GM10847 (cell line): Measurements from ENCODE around the gene ZMYND11.

Experiments
- POLR2A ChIP-seq: IDR thresholded peaks from 2 replicates; pipeline ENCODE4 v1.6.1; 2011; ENCODE audit not compliant: insufficient read length; ENCODE audit errors: extremely low read depth

ZMYND11 gene

GRCh38 chr10:124874-125273 lies 10.4 kb upstream of the ZMYND11 start:
- no peak for TF ChIP-seq POLR2A

- no peak for TF ChIP-seq POLR2A
Observed at GRCh38 chr10:127612-128432, 7.4 kb upstream of the ZMYND11 start.

DNA sequence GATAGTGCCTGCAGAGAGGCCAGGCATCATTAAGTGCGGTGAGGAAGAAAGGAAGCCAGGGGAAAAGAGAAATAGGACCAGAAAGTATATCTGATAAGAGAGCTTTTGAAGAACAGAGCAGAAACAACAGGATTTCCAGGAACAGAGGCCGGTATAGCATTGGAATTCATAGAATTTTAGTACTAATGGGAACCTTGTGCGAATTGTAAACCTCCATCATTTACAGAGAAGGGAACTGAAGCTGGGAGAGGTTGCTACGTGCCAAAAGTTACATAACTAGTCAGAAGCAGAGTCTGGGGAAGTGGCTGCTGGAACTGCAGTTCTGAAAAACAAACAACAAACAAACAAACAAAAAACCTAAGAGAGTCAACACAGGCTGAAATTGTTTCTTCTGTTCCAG lies 5.4 kb upstream of the ZMYND11 start:
- no peak for TF ChIP-seq POLR2A

DNA sequence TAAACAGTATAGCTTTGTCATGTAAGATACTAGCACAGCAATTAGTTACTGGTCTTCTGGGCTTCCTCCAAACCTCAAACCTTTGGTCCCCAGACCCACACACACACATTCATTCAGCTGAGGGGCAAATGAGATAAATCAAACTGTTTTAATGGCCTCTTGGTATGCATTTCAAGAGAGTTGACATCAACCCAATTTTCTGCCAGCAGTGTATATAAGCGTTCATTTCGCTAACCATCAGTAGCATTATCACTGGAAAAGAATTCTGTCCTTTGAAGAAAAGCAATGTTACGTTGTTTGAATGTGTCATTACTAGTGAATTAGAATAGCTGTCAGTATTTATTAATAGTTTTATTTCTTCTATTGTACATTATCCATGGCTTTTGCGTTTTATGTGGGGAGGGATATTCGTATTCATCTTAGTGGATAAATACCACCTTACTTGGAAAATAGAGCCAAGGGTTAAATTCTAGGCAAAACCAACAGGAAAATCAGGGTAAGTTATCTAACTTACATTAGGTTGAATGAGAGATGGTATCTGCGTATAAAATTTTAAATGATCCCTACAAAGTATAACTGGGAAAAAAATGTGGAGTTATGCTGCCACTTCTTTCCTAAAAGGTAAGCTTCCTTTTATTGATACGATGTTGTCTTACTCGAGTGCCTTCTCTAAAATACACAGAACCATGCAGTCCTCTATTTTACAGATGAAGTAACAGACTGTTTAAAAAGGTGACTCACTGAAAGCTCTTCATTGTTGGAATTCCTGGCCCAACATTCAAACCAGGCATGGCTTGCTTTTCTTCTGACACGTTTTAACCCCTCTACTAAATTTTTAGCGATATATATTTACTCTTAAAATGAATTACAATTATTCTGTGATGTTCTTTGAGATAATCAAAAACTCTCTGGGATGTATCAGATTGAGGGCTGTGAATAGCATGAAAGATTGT lies 2.0 kb upstream of the ZMYND11 start:
- no peak for TF ChIP-seq POLR2A

GRCh38 chr10:134247-135131 lies 766 bp upstream of the ZMYND11 start:
- peak; percentile 39 for TF ChIP-seq POLR2A

GRCh38 chr10:135601-136464 lies 578 bp downstream of the ZMYND11 start:
- peak; percentile 59 for TF ChIP-seq POLR2A

DNA sequence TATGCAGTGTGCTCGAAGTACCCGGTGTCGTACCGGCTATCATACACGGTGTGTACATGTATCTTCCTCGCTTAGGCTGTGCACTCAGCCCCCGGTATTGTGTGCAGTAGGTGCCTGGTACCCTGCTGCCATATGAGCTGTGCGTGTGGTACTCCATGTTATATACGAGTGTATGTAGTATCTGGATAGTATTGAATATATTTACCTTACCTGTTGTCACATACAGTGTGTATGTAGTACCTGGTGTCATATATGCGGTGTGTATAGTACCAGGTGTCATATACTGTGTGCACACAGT lies 1.2 kb downstream of the ZMYND11 start:
- no peak for TF ChIP-seq POLR2A

- no peak for TF ChIP-seq POLR2A
Observed at GRCh38 chr10:137031-137430, 1.8 kb downstream of the ZMYND11 start.

- TF ChIP-seq POLR2A, result no peak
Observed at GRCh38 chr10:137606-138005, 2.4 kb downstream of the ZMYND11 start.

- TF ChIP-seq POLR2A, result no peak
Observed at GRCh38 chr10:142371-142770, 7.1 kb downstream of the ZMYND11 start.

GRCh38 chr10:152915-153314 lies 17.7 kb downstream of the ZMYND11 start:
- TF ChIP-seq POLR2A, result no peak

- no peak for TF ChIP-seq POLR2A
Observed at GRCh38 chr10:154348-154747, 19.1 kb downstream of the ZMYND11 start.

DNA sequence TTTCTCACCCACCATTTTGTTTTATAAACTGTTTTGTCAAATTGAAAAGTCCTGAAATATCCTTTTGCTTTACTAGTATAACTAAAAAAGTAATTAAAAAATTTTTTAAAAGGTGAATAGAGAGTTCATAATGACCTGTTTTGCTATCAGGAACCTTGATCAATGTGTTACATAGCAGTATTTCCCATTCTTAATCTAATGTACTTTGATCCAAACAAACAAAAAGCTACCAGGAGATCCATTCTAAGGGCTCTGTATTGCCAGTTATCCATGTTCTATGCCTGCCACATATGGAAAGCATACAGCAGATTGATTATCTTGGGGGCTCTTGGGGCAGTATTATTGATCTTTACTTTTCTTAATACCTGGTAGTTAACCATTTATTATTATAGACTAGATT lies 32.1 kb downstream of the ZMYND11 start:
- TF ChIP-seq POLR2A, result no peak

DNA sequence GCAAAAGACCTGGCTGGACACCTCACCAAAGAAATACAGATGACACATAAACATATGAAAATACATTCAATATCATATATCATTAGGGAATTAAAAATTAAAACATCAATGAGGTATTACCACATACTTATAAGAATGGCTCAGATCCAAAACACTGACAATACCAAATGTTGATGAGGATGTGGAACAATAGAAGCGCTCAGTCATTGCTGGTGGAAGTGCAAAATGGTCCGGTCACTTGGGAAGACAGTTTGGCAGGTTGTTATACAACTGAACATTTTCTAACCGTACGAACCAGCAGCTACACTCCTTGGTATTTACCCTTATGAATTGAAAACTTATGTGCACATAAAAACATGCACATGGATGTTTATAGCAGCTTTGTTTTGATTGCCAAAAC lies 38.5 kb downstream of the ZMYND11 start:
- TF ChIP-seq POLR2A, result no peak

- TF ChIP-seq POLR2A, result no peak
Observed at GRCh38 chr10:176677-177076, 41.4 kb downstream of the ZMYND11 start.

DNA sequence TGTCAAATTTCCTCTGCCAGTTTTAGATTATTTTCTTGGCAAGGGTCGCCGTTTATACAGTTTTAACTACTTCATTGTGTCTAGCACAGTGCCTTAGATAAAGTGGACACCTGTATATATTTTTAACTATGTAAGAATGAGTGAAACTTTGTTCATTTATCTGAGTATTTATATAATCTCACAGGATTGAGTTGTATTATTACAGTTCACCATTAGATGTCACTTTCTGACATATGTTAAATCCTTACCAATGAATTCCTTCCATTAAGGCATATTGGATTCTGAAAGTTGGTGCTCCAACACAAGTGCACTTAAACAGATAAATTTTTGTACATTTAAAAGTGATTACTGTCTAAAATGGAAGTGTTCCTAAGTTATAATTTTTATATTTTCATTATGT lies 43.0 kb downstream of the ZMYND11 start:
- no peak for TF ChIP-seq POLR2A
